Cardiac muscle cell (in vitro differentiated cells and primary cell): ENCODE results near the gene SUSD1. TPM values are rescaled to one million over a fixed set of nuclear protein-coding genes. Genes with fewer than 3 reads are reported as not detected.

ENCODE experiments used
- DNase-seq, 2 donors: peaks; one replicate each; pipeline versions ENCODE4 v3.0.0 to v3.0.0-alpha.2; 2010 to 2017; ENCODE audit warnings: low read depth in 1 of 2, low spot score in 1 of 2
- H3K27ac ChIP-seq: fragments of 200-600 bp; sonication (generic); 2 replicates; pipeline ENCODE4 v1.5.1; 2016
- H3K27me3 ChIP-seq: fragments of 200-600 bp; sonication (generic); 2 replicates; pipeline ENCODE4 v1.6.0; 2016; ENCODE audit warnings: control low read depth
- H3K36me3 ChIP-seq: fragments of 200-600 bp; sonication (generic); 2 replicates; pipeline ENCODE4 v1.5.1; 2016; ENCODE audit warnings: control low read depth
- H3K4me1 ChIP-seq: fragments of 200-600 bp; sonication (generic); 2 replicates; pipeline ENCODE4 v1.8.1; 2017; ENCODE audit warnings: low read depth, mild to moderate bottlenecking, mixed run types
- H3K4me3 ChIP-seq: fragments of 200-600 bp; sonication (generic); 2 replicates; pipeline ENCODE4 v1.5.1; 2016; ENCODE audit warnings: mild to moderate bottlenecking
- H3K9me3 ChIP-seq: fragments of 200-600 bp; sonication (generic); 2 replicates; pipeline ENCODE4 v1.5.1; 2017; ENCODE audit warnings: low read depth, mild to moderate bottlenecking, control low read depth
- polyA plus RNA-seq: library from polyadenylated mRNA; unstranded; fragments of >200 nt; fragmentation: Nextera tagmentation; extraction: Ambion mirVana; gene quantifications from 2 replicates; pipeline ENCODE4 v1.2.1, GENCODE V29; 2016
- total RNA-seq: library from RNA; depleted of rRNA; stranded (reverse); fragments of >200 nt; gene quantifications from 2 replicates; pipeline ENCODE4 v1.2.3, GENCODE V29; 2016
- TF ChIP-seq, protein P1 (sequence below): IDR thresholded peaks from 2 replicates; pipeline ENCODE4 v1.5.1; 2012; ENCODE audit warnings: low read depth, mild to moderate bottlenecking, low read length

Gene SUSD1
- 13.2 and 15.2 TPM in 2 replicates for total RNA-seq
- 6.2 and 9.7 TPM in 2 replicates for polyA plus RNA-seq

DNA sequence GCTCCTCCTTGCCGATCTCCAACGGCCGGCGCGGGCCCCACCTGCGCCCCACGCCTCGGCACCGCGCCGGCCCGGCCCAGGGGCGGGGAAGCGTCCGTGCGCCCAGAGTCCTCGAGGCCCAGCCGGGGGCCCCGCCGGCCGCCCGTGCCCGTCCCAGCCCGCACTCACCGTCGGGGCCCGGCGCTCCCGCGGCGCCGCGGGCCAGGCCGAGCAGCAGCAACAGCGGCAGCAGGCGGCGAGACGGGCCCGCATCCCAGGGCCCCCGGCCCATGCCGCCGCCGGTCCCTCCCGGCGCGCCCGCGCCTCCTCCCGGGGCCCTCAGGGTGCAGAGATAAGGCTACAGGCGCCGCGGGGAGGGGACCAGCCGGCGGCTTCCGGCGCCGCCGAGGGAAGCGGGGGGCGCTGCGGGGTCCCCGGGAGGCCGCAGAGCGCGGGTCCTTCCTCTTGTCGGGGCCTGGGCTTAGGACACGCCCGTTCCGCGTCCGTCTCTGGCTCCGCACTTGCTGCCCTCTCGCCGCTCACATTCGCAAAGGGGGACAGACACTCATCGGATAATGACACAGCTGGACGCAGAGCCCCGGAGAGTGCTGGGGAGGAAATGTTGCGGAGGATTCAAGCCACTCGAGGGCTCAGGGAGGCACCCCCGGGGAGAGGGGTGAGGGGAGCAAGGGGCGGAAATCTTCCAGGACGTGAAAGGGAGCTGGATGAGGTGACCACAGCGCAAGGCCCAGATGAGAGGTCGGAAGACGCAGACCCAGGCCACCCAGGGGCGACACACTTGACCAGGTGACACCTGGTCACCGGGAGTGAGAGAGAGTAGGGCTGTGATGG is at the start of gene SUSD1:
SUSD1 (minus strand) TSS at position 333 of the 831 bp plus-strand sequence; CDS start at position 271, 62 bp downstream.
- no peaks in the 10 kb centered on the region for H3K9me3 ChIP-seq
- peaks cover 5% of the 10 kb centered on the region for H3K27me3 ChIP-seq
- no peaks in the 10 kb centered on the region for H3K36me3 ChIP-seq
- TF ChIP-seq, protein P1, sequence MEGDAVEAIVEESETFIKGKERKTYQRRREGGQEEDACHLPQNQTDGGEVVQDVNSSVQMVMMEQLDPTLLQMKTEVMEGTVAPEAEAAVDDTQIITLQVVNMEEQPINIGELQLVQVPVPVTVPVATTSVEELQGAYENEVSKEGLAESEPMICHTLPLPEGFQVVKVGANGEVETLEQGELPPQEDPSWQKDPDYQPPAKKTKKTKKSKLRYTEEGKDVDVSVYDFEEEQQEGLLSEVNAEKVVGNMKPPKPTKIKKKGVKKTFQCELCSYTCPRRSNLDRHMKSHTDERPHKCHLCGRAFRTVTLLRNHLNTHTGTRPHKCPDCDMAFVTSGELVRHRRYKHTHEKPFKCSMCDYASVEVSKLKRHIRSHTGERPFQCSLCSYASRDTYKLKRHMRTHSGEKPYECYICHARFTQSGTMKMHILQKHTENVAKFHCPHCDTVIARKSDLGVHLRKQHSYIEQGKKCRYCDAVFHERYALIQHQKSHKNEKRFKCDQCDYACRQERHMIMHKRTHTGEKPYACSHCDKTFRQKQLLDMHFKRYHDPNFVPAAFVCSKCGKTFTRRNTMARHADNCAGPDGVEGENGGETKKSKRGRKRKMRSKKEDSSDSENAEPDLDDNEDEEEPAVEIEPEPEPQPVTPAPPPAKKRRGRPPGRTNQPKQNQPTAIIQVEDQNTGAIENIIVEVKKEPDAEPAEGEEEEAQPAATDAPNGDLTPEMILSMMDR: no peak
- H3K4me1 ChIP-seq: no peaks in the 10 kb centered on the region
- no peak within 1 kb of the TSS for H3K27ac ChIP-seq
- peak within 1 kb of the TSS; percentile 64 for H3K4me3 ChIP-seq
- DNase-seq: peak; percentile 32 to 67

DNA sequence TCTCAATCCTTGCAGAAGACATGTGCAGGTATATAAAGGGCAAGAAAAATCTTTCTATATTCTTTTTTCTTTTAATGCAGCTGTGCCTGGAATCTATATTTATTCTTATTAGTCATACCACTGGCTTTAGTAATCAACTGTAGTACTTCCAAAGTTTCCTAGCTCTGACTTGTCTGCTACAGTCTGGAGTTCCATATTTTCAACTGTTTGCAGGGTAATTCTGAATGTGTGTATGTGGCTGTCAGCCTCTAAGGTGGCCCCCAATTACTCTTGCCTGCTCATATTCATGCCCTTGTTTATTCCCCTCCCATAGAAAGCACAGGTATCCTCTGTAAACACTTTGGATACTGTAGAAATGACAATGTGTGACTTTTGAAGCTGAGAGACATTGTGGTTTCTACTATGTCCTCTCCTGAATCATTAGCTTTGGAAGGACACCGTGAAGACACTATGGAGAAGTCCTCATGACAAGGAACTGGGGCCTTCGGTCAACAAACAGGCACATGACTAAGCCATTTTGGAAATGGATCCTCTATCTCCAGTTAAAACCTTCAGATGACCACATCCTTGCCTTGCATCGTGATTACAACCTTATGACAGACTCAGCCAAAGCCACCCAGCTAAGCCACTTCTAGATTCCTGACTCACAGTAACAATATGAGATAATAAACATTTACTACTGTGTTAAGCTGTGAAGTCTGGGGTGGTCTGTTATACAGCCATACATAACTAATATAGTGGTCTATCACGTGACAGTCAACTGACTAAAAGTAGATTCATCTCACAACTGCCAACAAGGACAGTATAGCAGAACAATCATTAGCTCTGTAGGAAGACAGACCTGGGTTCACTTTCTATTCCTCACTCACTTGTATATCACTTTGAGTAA is 49.5 kb upstream of the SUSD1 start:
- peak in 1 of 2 donors; percentile 32 for DNase-seq
- no peaks in the 10 kb centered on the region for H3K4me1 ChIP-seq
- no peak overlapping the region for H3K27ac ChIP-seq
- no peaks in the 10 kb centered on the region for H3K9me3 ChIP-seq
- H3K27me3 ChIP-seq: no peaks in the 10 kb centered on the region
- H3K36me3 ChIP-seq: peaks cover 17% of the 10 kb centered on the region
- TF ChIP-seq, protein P1: no peak
- no peak overlapping the region for H3K4me3 ChIP-seq

DNA sequence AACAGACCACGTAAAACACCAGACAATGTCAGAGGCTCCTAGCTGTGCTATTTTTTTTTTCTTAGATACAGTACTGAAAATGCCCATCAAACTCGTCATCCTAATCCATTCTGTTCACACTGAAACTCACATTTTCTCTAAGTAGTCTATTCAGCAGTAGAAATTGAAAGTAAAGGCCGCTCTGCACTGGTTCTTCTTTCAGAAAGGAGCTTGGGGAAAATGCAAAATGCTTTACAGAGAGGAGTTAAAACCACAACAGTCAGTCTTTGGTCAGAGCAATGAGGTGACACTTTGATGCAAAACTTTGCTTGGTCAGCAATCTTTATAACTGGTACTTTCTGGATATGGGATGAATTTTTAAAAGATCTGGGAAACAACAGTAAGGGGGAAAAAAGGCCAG is 43.8 kb upstream of the SUSD1 start:
- Histone ChIP-seq H3K27me3 (no peaks in the 10 kb centered on the region), H3K36me3 (peaks cover 4% of the 10 kb centered on the region), H3K4me3 (no peak overlapping the region), H3K27ac (no peak overlapping the region), H3K9me3 (no peaks in the 10 kb centered on the region), H3K4me1 (no peaks in the 10 kb centered on the region)
- TF ChIP-seq, protein P1: no peak
- no peak for DNase-seq

DNA sequence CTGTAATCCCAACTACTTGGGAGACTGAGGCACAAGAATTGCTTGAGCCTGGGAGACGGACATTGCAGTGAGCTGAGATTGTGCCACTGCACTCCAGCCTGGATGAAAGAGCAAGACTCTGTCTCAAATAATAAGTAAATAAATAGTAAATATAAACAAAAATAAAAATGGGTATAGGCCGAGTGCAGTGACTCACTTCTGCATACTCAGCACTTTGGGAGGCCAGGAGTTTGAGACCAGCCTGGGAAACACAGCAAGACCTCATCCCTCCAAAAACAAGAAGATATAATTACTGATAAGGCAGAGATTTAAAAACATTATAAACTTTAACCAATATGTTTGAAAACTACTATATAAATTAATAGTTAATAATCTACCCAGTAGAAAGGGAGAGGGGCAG is 37.8 kb upstream of the SUSD1 start:
- DNase-seq: no peak
- no peaks in the 10 kb centered on the region for H3K9me3 ChIP-seq
- H3K4me1 ChIP-seq: no peaks in the 10 kb centered on the region
- TF ChIP-seq, protein P1: no peak
- no peak overlapping the region for H3K4me3 ChIP-seq
- no peaks in the 10 kb centered on the region for H3K27me3 ChIP-seq
- H3K27ac ChIP-seq: no peak overlapping the region
- peaks cover 5% of the 10 kb centered on the region for H3K36me3 ChIP-seq

DNA sequence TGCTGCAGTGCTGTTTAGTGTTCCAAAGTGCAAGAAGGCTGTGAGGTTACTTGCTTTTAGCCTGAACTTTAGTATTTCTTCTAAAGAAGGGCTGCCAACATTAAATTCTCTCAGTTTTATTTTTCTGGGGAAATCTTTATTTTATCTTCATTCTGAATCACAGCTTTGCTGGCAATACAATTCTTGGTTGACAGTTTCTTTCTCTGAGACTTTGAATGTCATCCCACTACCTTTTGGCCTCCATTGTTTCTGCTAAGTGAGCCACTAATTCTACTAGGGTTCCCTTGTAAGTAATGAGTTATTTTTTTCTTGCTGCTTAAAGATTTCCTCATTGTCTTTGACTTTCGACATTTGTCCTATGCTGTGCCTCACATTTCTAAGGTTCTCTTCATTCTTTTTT is 32.4 kb upstream of the SUSD1 start:
- H3K4me3 ChIP-seq: no peak overlapping the region
- H3K27ac ChIP-seq: no peak overlapping the region
- H3K9me3 ChIP-seq: no peaks in the 10 kb centered on the region
- H3K27me3 ChIP-seq: no peaks in the 10 kb centered on the region
- no peaks in the 10 kb centered on the region for H3K4me1 ChIP-seq
- H3K36me3 ChIP-seq: peaks cover 5% of the 10 kb centered on the region
- no peak for DNase-seq
- TF ChIP-seq, protein P1: no peak
